ENCODE data around the gene ELMOD3. TPM values are rescaled to one million over a fixed set of nuclear protein-coding genes. Genes with fewer than 3 reads are reported as not detected.
"Not testable (repeated sequence)": the region's sequence is repeated elsewhere in the genome, so short reads cannot be mapped to it uniquely, and the experiment has no call there.

ELMOD3 gene
- polyA plus RNA-seq, 1 donor = 17.5 TPM

GRCh38 chr2:85376291-85377065, 21.9 kb downstream of the ELMOD3 start:
- no peak for DNase-seq

GRCh38 chr2:85377083-85377482, 22.5 kb downstream of the ELMOD3 start:
- no peak for DNase-seq

GRCh38 chr2:85378257-85378656, 23.7 kb downstream of the ELMOD3 start:
- no peak for DNase-seq

- DNase-seq = no peak
Measured at GRCh38 chr2:85380048-85380447, 25.5 kb downstream of the ELMOD3 start.

GRCh38 chr2:85383151-85383550, 28.6 kb downstream of the ELMOD3 start:
- not testable (repeated sequence) for DNase-seq

GRCh38 chr2:85383850-85384249, 29.3 kb downstream of the ELMOD3 start:
- no peak for DNase-seq

- no peak for DNase-seq
Measured at GRCh38 chr2:85385746-85386145, 31.2 kb downstream of the ELMOD3 start.

- no peak for DNase-seq
Measured at GRCh38 chr2:85387754-85388153, 33.2 kb downstream of the ELMOD3 start.

- no peak for DNase-seq
Measured at GRCh38 chr2:85388878-85389538, 34.4 kb downstream of the ELMOD3 start.

- DNase-seq = no peak
Measured at GRCh38 chr2:85390941-85391669, 36.5 kb downstream of the ELMOD3 start.

- no peak for DNase-seq
Measured at GRCh38 chr2:85393836-85394235, 39.3 kb downstream of the ELMOD3 start.

GRCh38 chr2:85394261-85394681, 39.7 kb downstream of the ELMOD3 start:
- no peak for DNase-seq

GRCh38 chr2:85394976-85395375, 40.4 kb downstream of the ELMOD3 start:
- no peak for DNase-seq

GRCh38 chr2:85395912-85396475, 41.4 kb downstream of the ELMOD3 start:
- DNase-seq = no peak

- DNase-seq = no peak
Measured at GRCh38 chr2:85396531-85397470, 42.2 kb downstream of the ELMOD3 start.

- no peak for DNase-seq
Measured at GRCh38 chr2:85397925-85398331, 43.4 kb downstream of the ELMOD3 start.

GRCh38 chr2:85398426-85399182, 44.0 kb downstream of the ELMOD3 start:
- DNase-seq = no peak

GRCh38 chr2:85399183-85399455, 44.5 kb downstream of the ELMOD3 start:
- DNase-seq = no peak

- DNase-seq = no peak
Measured at GRCh38 chr2:85400023-85400422, 45.5 kb downstream of the ELMOD3 start.

GRCh38 chr2:85400541-85401463, 46.2 kb downstream of the ELMOD3 start:
- DNase-seq = no peak

Measured in hindlimb muscle (tissue), 1 donor.